ENCODE results near the gene OR51I1.

OR51I1 gene

DNA sequence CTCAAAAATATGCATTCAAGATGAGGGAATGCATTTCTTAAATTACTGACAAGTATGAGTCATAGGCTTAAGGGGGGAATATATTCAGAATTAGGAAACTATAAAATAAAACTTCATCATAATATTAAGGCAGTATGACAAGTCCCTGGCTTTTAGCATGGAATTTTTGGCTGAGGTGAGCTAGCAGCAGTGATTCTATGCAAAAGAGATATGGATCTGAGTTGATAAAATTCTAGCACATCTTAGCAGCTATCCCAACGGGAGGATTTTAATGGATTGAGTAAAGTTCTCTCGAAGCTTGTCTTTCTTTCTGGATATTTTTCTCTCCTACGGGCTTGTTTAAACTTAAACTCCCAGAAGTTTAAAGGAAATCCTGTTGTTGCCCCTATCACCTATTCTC, 18.2 kb downstream of the OR51I1 start:
- Mint-ChIP-seq H3K9me3 (no peaks in the 10 kb centered on the region), H3K27ac (no peak overlapping the region), H3K36me3 (ENCODE audit: low read depth) (no peaks in the 10 kb centered on the region), H3K27me3 (ENCODE audit: low read depth) (peaks cover 6% of the 10 kb centered on the region), H3K4me1 (ENCODE audit: low read depth) (no peaks in the 10 kb centered on the region), H3K4me3 (no peak overlapping the region)
- DNase-seq (ENCODE audit: low spot score) = no peak

DNA sequence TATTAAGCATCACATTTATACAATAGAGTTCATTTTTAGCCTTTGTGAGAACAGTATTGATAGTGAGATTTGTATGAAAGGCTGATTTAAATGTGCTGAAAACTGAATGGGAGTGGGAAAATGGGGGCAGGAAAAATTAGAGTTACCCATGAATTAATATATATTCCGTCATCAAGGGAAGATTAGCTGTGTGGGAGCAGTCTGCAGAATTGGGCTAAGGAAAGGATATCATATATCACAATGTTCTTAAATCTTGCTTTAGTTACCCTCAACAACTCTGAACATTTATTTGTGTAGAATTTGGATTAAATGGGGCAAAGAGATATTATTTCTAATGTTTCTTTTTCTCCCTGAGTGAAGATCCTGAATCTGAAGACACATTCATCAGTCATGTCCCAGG, 19.5 kb downstream of the OR51I1 start, which contains the start of gene OR51Q1:
OR51Q1 (plus strand) TSS at position 301 of the 400 bp plus-strand sequence; CDS start at position 391, 90 bp downstream.
- DNase-seq (ENCODE audit: low spot score) = no peak
- Mint-ChIP-seq H3K4me3 (no peak within 1 kb of the TSS), H3K27ac (no peak within 1 kb of the TSS), H3K36me3 (ENCODE audit: low read depth) (no peaks in the 10 kb centered on the region), H3K4me1 (ENCODE audit: low read depth) (no peaks in the 10 kb centered on the region), H3K27me3 (ENCODE audit: low read depth) (no peaks in the 10 kb centered on the region), H3K9me3 (no peaks in the 10 kb centered on the region)

DNA sequence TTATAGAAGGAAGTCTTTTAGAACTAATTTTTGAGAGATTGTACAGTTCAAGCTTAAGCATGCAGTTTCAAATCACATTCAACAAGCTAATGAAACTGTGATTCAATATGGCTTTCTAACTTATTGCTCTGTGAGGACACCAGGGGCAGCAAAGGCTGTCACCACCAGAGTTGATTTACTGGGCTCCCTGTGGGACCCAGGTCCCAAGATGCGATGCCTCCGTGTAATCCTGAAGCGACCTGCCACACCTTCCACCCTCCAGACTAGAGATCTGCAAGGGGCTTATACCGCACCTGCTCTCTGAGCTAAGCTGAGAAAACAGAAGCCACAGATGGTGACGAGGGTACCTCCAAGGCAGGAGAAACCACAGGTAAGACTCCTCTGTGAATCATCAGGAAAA, 20.3 kb downstream of the OR51I1 start:
- no peaks in the 10 kb centered on the region for H3K36me3 Mint-ChIP-seq (ENCODE audit: low read depth)
- H3K4me1 Mint-ChIP-seq (ENCODE audit: low read depth) = no peaks in the 10 kb centered on the region
- no peaks in the 10 kb centered on the region for H3K9me3 Mint-ChIP-seq
- no peaks in the 10 kb centered on the region for H3K27me3 Mint-ChIP-seq (ENCODE audit: low read depth)
- DNase-seq (ENCODE audit: low spot score) = no peak
- no peak overlapping the region for H3K27ac Mint-ChIP-seq
- no peak overlapping the region for H3K4me3 Mint-ChIP-seq

DNA sequence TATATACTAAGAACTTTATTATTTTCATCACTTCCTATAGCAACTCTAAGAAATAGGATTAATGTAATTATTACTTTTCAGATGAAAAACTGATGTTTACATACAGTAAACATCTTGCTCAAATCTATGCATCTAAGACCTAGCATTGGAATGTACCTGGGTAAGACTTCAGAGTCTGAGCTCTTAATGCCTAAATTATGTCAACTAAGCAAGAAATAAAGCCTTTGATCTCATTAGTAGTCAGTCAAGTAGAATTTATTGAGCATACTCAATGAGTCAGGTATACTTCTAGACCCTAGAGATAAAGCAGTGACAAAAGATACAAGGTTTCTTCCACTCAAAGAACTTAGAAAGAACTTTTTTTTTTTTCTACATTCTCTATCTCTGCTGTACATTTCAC, 36.1 kb downstream of the OR51I1 start:
- no peaks in the 10 kb centered on the region for H3K36me3 Mint-ChIP-seq (ENCODE audit: low read depth)
- H3K4me1 Mint-ChIP-seq (ENCODE audit: low read depth) = no peaks in the 10 kb centered on the region
- DNase-seq (ENCODE audit: low spot score) = no peak
- no peaks in the 10 kb centered on the region for H3K27me3 Mint-ChIP-seq (ENCODE audit: low read depth)
- no peak overlapping the region for H3K27ac Mint-ChIP-seq
- no peak overlapping the region for H3K4me3 Mint-ChIP-seq
- no peaks in the 10 kb centered on the region for H3K9me3 Mint-ChIP-seq

DNA sequence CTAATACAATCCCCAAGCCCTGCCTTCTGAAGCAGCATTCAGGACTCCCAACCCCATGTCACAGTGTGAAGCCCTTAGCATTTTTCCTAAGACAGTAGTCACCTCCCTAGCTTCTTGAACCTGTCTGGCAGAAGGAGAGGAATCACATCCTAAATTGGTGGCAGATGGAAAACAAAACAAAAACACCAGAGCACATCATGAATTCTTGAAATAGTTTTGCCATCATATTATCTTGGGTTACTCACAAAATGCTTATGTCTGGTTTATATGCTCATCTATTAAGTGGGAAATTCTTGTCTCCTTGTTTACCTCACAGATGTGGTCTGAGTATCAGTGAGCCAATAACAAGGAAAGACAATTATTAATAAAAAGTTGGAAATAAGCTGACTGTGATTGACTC, 42.4 kb downstream of the OR51I1 start:
- Mint-ChIP-seq H3K4me3 (no peak overlapping the region), H3K9me3 (no peaks in the 10 kb centered on the region), H3K27ac (no peak overlapping the region), H3K27me3 (ENCODE audit: low read depth) (no peaks in the 10 kb centered on the region), H3K36me3 (ENCODE audit: low read depth) (no peaks in the 10 kb centered on the region), H3K4me1 (ENCODE audit: low read depth) (no peaks in the 10 kb centered on the region)
- DNase-seq (ENCODE audit: low spot score) = no peak

DNA sequence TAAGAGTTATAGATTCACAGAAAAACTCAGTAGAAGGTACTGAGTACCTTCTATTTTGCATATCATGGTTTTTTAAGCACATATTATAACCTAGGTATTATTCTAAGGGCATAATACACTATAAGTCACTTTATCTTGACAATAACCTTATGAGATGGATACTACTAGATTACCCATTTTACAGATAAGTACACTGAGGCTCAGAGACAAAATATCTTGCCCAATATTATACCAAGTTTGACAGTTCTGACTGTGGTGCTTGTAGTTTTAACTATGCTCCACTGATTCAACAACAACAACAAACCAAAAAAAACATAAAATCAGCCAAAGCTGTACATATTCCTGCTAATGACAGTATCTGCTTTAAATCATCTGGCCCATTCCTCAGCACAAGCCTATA, 47.2 kb downstream of the OR51I1 start:
- Mint-ChIP-seq H3K27ac (no peak overlapping the region), H3K36me3 (ENCODE audit: low read depth) (no peaks in the 10 kb centered on the region), H3K9me3 (no peaks in the 10 kb centered on the region), H3K4me1 (ENCODE audit: low read depth) (no peaks in the 10 kb centered on the region), H3K4me3 (no peak overlapping the region), H3K27me3 (ENCODE audit: low read depth) (no peaks in the 10 kb centered on the region)
- no peak for DNase-seq (ENCODE audit: low spot score)
